ENCODE data around the gene ECM1.

DNA sequence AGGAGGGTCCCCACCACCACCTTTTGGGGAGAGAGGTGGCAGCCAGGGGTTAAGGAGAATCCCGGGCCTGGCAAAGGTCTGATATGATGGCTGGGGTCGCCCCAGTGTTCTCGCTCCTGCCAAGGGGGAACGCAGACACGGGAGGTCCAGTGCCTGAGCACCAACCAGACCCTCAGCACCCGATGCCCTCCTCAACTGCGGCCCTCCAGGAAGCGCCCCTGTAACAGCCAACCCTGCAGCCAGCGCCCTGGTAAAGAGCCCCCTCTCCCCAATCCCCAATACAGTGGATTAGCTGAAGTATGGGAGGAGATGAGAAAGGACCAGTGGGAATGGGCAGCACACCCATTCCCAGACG lies 51.7 kb downstream of the ECM1 start:
- TF ChIP-seq ZNF384 (IDR thresholded peaks at IDR 0.05) (no peak), FOXM1 (IDR thresholded peaks at IDR 0.05; ENCODE audit: borderline replicate concordance) (no peak), BHLHE40 (IDR thresholded peaks at IDR 0.05; ENCODE audit: borderline replicate concordance) (no peak), FOXK2 (IDR thresholded peaks at IDR 0.05) (no peak), SP1 (IDR thresholded peaks at IDR 0.05) (no peak)
